IgD-negative memory B cell (primary cell): ENCODE measurements around the gene ARHGAP12. TPM values are rescaled to one million over a fixed set of nuclear protein-coding genes. Genes with fewer than 3 reads are reported as not detected.

Experiments
- H3K27ac Mint-ChIP-seq, 3 donors: one replicate each; pipeline ENCODE4 v1.8.0; 2020 to 2022; ENCODE audit warnings: mild to moderate bottlenecking in 3 of 3, mixed read lengths in 3 of 3, moderate library complexity in 1 of 3
- H3K27me3 Mint-ChIP-seq: one replicate; pipeline ENCODE4 v1.8.0; 2021; ENCODE audit warnings: mixed read lengths
- H3K36me3 Mint-ChIP-seq: one replicate; pipeline ENCODE4 v1.8.0; 2020; ENCODE audit warnings: mild to moderate bottlenecking, mixed read lengths
- H3K4me1 Mint-ChIP-seq, 3 donors: one replicate each; pipeline ENCODE4 v1.8.0; 2020 to 2022; ENCODE audit warnings: mixed read lengths in 3 of 3, mild to moderate bottlenecking in 1 of 3
- H3K4me3 Mint-ChIP-seq, 4 donors: one replicate each; pipeline ENCODE4 v1.8.0; 2020 to 2022; ENCODE audit warnings: mild to moderate bottlenecking in 4 of 4, mixed read lengths in 4 of 4, moderate library complexity in 3 of 4
- H3K9me3 Mint-ChIP-seq, 3 donors: one replicate each; pipeline ENCODE4 v1.8.0; 2020 to 2021; ENCODE audit warnings: mixed read lengths in 3 of 3, mild to moderate bottlenecking in 1 of 3
- polyA plus RNA-seq: library from polyadenylated mRNA; unstranded; fragments of 300-500 nt; fragmentation: Illumina TruSeq; gene quantifications from one replicate; pipeline ENCODE4 v1.2.3, GENCODE V29; 2021

The ARHGAP12 gene
- polyA plus RNA-seq, 1 donor from 2014 or later: 10.0 TPM

- Mint-ChIP-seq H3K4me1 (peaks cover 2 to 7% (median 6%) of the 10 kb centered on the region in 3 donors), H3K27me3 (no peaks in the 10 kb centered on the region), H3K36me3 (peaks cover 14% of the 10 kb centered on the region), H3K4me3 (no peak overlapping the region), H3K9me3 (peaks cover 0 to 6% (median 4%) of the 10 kb centered on the region in 3 donors), H3K27ac (no peak overlapping the region)
These were observed 73.6 kb downstream of the ARHGAP12 start for GRCh38 chr10:31855033-31855432.

GRCh38 chr10:31853629-31854028 lies 75.0 kb downstream of the ARHGAP12 start:
- Mint-ChIP-seq H3K27ac (no peak overlapping the region), H3K36me3 (peaks cover 13% of the 10 kb centered on the region), H3K4me3 (no peak overlapping the region), H3K9me3 (no peaks in the 10 kb centered on the region), H3K4me1 (peaks cover 2 to 12% (median 6%) of the 10 kb centered on the region in 3 donors), H3K27me3 (no peaks in the 10 kb centered on the region)

- Mint-ChIP-seq H3K9me3 (no peaks in the 10 kb centered on the region), H3K27ac (no peak overlapping the region), H3K36me3 (peaks cover 11% of the 10 kb centered on the region), H3K4me3 (no peak overlapping the region), H3K27me3 (no peaks in the 10 kb centered on the region), H3K4me1 (peaks cover 1 to 5% (median 2%) of the 10 kb centered on the region in 3 donors)
These were observed 77.4 kb downstream of the ARHGAP12 start for GRCh38 chr10:31851216-31851615.

- Mint-ChIP-seq H3K4me3 (no peak overlapping the region), H3K27me3 (no peaks in the 10 kb centered on the region), H3K36me3 (peaks cover 13% of the 10 kb centered on the region), H3K4me1 (peaks cover 1 to 5% (median 2%) of the 10 kb centered on the region in 3 donors), H3K9me3 (no peaks in the 10 kb centered on the region), H3K27ac (peak overlapping the region in 1 of 3 donors; percentile 34)
These were observed 81.1 kb downstream of the ARHGAP12 start for GRCh38 chr10:31847515-31847914.

GRCh38 chr10:31838709-31839108 lies 89.9 kb downstream of the ARHGAP12 start:
- Mint-ChIP-seq H3K9me3 (no peaks in the 10 kb centered on the region), H3K27ac (no peak overlapping the region), H3K4me3 (no peak overlapping the region), H3K36me3 (peaks cover 4% of the 10 kb centered on the region), H3K4me1 (peaks cover 0 to 6% (median 4%) of the 10 kb centered on the region in 3 donors), H3K27me3 (no peaks in the 10 kb centered on the region)

- Mint-ChIP-seq H3K9me3 (no peaks in the 10 kb centered on the region), H3K27ac (peak overlapping the region in 1 of 3 donors; percentile 2), H3K27me3 (no peaks in the 10 kb centered on the region), H3K4me3 (no peak overlapping the region), H3K36me3 (peaks cover 1% of the 10 kb centered on the region), H3K4me1 (peaks cover 0 to 6% (median 6%) of the 10 kb centered on the region in 3 donors)
These were observed 90.6 kb downstream of the ARHGAP12 start for GRCh38 chr10:31838065-31838464.

GRCh38 chr10:31836569-31837406 lies 91.8 kb downstream of the ARHGAP12 start:
- Mint-ChIP-seq H3K27ac (peak overlapping the region in 1 of 3 donors; percentile 53), H3K36me3 (peaks cover 6% of the 10 kb centered on the region), H3K27me3 (no peaks in the 10 kb centered on the region), H3K4me1 (peaks cover 0 to 6% (median 6%) of the 10 kb centered on the region in 3 donors), H3K9me3 (no peaks in the 10 kb centered on the region), H3K4me3 (peak overlapping the region in 1 of 4 donors; percentile 13)

GRCh38 chr10:31833753-31834152 lies 94.9 kb downstream of the ARHGAP12 start:
- no peak overlapping the region for H3K27ac Mint-ChIP-seq
- no peaks in the 10 kb centered on the region for H3K9me3 Mint-ChIP-seq
- H3K4me3 Mint-ChIP-seq: no peak overlapping the region
- peaks cover 3 to 6% (median 6%) of the 10 kb centered on the region in 3 donors for H3K4me1 Mint-ChIP-seq
- H3K36me3 Mint-ChIP-seq: peaks cover 9% of the 10 kb centered on the region
- H3K27me3 Mint-ChIP-seq: no peaks in the 10 kb centered on the region

- Mint-ChIP-seq H3K4me1 (peaks cover 3 to 6% (median 5%) of the 10 kb centered on the region in 3 donors), H3K27me3 (no peaks in the 10 kb centered on the region), H3K36me3 (peaks cover 12% of the 10 kb centered on the region), H3K4me3 (no peak overlapping the region), H3K9me3 (no peaks in the 10 kb centered on the region), H3K27ac (no peak overlapping the region)
These were observed 96.4 kb downstream of the ARHGAP12 start for GRCh38 chr10:31832261-31832660.

GRCh38 chr10:31830887-31831286 lies 97.7 kb downstream of the ARHGAP12 start:
- H3K9me3 Mint-ChIP-seq: no peaks in the 10 kb centered on the region
- no peaks in the 10 kb centered on the region for H3K27me3 Mint-ChIP-seq
- peaks cover 0 to 3% (median 2%) of the 10 kb centered on the region in 3 donors for H3K4me1 Mint-ChIP-seq
- no peak overlapping the region for H3K4me3 Mint-ChIP-seq
- H3K36me3 Mint-ChIP-seq: peaks cover 16% of the 10 kb centered on the region
- no peak overlapping the region for H3K27ac Mint-ChIP-seq

GRCh38 chr10:31829776-31830175 lies 98.9 kb downstream of the ARHGAP12 start:
- Mint-ChIP-seq H3K36me3 (peaks cover 16% of the 10 kb centered on the region), H3K9me3 (no peaks in the 10 kb centered on the region), H3K27ac (no peak overlapping the region), H3K27me3 (no peaks in the 10 kb centered on the region), H3K4me3 (no peak overlapping the region), H3K4me1 (peaks cover 0 to 3% (median 2%) of the 10 kb centered on the region in 3 donors)

GRCh38 chr10:31823358-31823757 lies 105.3 kb downstream of the ARHGAP12 start:
- no peak overlapping the region for H3K4me3 Mint-ChIP-seq
- H3K27ac Mint-ChIP-seq: no peak overlapping the region
- H3K4me1 Mint-ChIP-seq: no peaks in the 10 kb centered on the region
- peaks cover 8% of the 10 kb centered on the region for H3K36me3 Mint-ChIP-seq
- no peaks in the 10 kb centered on the region for H3K9me3 Mint-ChIP-seq
- H3K27me3 Mint-ChIP-seq: no peaks in the 10 kb centered on the region

- Mint-ChIP-seq H3K4me3 (no peak overlapping the region), H3K27ac (no peak overlapping the region), H3K4me1 (no peaks in the 10 kb centered on the region), H3K36me3 (peaks cover 4% of the 10 kb centered on the region), H3K9me3 (no peaks in the 10 kb centered on the region), H3K27me3 (no peaks in the 10 kb centered on the region)
These were observed 105.9 kb downstream of the ARHGAP12 start for GRCh38 chr10:31822616-31823318.

- no peak overlapping the region for H3K4me3 Mint-ChIP-seq
- peaks cover 4% of the 10 kb centered on the region for H3K36me3 Mint-ChIP-seq
- no peaks in the 10 kb centered on the region for H3K4me1 Mint-ChIP-seq
- no peak overlapping the region for H3K27ac Mint-ChIP-seq
- no peaks in the 10 kb centered on the region for H3K9me3 Mint-ChIP-seq
- no peaks in the 10 kb centered on the region for H3K27me3 Mint-ChIP-seq
These were observed 106.5 kb downstream of the ARHGAP12 start for GRCh38 chr10:31822150-31822549.

GRCh38 chr10:31820778-31821369 lies 107.8 kb downstream of the ARHGAP12 start:
- Mint-ChIP-seq H3K36me3 (no peaks in the 10 kb centered on the region), H3K4me3 (no peak overlapping the region), H3K4me1 (no peaks in the 10 kb centered on the region), H3K9me3 (no peaks in the 10 kb centered on the region), H3K27ac (no peak overlapping the region), H3K27me3 (no peaks in the 10 kb centered on the region)
